GM19452 (cell line): ENCODE measurements around the gene ZNF385D.

Experiments
- ATAC-seq: cut with Tn5 transposase; IDR thresholded peaks from one replicate; pipeline ENCODE4 v1.9.1; 2021; ENCODE audit not compliant: unreplicated experiment

Gene ZNF385D

GRCh38 chr3:21750080-21750696 is 822 bp downstream of the ZNF385D start:
- no peak for ATAC-seq

- ATAC-seq = no peak
Observed at GRCh38 chr3:21747966-21748555, 2.9 kb downstream of the ZNF385D start.

- no peak for ATAC-seq
Observed at GRCh38 chr3:21747376-21747775, 3.6 kb downstream of the ZNF385D start.

DNA sequence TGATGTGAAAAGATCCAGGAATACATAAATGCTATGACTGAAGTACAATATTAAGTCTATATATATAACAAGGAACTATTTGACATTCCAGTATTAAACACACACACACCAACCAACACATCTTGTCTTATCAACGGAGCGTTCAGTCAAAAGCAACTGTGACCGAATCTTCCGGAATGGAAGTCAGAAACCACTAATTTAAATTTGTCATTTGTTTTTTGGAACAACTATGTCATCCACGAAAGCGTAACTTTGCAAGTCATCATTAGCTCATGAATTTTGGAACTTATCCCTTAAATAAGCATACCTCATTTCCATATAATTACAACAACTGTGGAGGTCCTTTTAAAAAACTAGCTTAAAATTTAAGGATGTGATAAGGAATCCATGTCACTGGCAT is 5.0 kb downstream of the ZNF385D start:
- no peak for ATAC-seq

GRCh38 chr3:21744793-21745192 is 6.2 kb downstream of the ZNF385D start:
- ATAC-seq = no peak

DNA sequence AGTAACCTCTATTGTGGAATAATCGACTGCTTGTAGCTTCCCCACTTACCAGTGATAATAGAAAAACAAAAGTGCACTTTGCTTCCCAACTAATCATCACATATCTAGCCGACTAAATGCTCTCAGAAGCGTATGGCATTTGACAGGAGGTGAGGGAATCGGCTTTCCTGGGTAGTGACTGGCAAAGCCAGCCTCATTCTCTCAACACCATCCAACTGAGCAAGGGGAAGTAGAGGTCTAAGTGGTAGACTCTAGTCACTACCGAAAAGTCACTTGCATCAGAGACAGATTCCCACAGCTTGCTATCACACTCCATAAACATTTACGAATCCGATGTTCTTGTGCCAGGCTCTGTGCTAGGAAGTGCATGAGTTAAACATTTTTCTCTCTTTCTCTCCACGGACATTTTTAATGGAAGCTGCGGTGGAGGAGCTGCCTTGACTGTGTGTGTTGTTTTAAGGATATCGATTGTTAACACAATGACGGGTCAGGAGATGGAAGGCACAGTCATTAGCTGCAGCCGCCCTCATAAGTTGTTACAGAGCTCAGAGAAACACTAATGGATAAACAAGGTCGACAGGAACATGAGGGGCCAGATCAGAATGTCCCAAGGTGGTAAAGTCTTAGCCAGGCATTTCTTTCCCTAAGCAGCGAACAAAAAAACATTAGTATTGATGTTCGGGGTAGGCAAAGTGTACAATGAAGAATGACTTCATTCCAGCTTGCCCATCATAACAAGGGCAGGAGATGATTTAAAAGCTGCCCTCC is 11.9 kb downstream of the ZNF385D start:
- ATAC-seq = no peak

- ATAC-seq = no peak
Observed at GRCh38 chr3:21738283-21738682, 12.7 kb downstream of the ZNF385D start.

DNA sequence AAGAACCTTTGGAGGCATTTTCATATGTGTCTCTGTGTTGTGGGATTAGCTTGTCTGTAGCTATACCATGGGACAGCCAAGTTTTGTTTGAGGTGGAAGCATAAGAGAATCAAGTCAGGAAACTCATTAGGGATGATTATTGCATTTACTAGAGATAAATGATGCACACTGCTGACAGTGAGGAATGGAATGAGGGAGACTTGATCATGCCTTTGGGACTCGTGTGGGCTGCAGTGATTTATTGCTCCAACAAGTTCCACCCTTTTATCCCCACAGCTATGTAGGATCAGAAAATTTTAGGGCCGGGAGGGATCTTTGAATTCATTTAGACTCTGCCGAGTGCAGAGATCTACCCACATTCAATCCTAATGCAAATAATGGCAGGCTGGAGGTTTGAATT is 16.3 kb downstream of the ZNF385D start:
- no peak for ATAC-seq

DNA sequence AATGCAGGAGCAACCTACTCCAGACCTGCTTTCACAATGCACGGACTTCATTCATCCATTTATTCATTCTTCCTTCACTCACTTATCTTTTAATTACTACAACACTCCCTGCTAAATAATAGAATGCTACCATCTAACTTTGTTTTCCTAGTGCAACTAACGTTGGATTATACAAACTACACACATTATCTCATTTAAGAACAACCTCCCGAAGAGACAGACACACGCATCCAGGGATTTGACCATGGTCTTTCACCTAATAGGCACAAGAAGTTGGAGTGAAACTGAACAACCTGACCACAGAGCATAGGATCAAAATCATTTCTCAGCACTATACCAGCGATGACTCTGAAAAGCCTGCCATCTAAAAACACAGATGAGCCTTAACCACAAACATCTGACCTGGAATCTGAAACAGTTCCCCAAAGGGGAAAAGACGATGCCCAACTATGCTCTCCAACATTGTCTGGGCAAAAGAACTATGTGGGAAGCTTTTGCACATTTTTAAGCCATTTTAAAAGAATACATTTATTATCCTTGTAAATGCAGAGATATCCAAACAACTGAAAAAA is 21.0 kb downstream of the ZNF385D start:
- no peak for ATAC-seq

- no peak for ATAC-seq
Observed at GRCh38 chr3:21729331-21729730, 21.7 kb downstream of the ZNF385D start.

- no peak for ATAC-seq
Observed at GRCh38 chr3:21722768-21723167, 28.2 kb downstream of the ZNF385D start.

GRCh38 chr3:21722301-21722700 is 28.7 kb downstream of the ZNF385D start:
- no peak for ATAC-seq

GRCh38 chr3:21718943-21719591 is 31.9 kb downstream of the ZNF385D start:
- no peak for ATAC-seq

DNA sequence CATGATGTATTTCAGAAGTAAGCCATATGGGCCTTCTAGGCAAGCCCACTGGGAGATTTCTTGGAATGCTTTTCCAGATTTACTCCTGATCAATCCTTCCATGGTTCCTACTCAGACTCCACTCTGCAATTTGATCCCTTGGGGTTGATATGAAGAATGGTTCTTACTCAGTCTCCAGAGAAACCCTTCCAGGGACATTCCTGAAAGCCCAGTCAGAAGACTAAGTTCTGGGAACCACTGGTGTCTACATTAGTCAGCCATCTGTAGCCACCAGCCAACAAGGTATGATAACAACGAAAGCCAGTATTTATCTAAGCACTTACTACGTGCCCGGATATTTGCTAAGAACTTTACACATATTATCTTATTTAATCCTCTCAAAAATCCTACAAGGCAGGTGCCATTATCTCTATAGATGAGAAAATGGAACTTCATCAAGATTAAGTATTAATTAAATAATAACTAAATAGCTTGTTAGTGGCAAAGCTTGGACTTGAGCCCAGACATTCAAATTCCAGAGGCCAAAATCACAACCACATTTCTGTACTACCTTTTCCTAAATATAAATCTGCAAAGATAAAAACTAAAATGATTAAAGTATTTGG is 32.7 kb downstream of the ZNF385D start:
- ATAC-seq = no peak

DNA sequence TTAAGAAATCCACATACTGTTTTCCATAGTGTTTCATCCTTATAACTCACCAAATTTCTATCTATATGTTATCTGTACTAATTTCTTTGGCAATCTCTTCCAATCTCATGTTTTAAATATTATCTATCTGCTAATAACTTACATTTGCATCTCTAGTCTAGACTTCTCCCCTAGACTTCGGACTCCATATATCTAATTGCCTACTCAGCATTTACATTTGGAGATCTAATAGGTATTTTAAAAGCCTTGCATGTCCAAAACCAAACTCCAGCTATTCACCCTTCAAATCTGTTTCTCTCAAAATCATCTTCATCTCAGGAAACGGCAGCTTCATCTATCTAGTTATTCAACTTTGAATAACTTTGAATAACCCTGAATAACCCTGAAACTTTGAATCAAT is 35.3 kb downstream of the ZNF385D start:
- no peak for ATAC-seq

- no peak for ATAC-seq
Observed at GRCh38 chr3:21705769-21706168, 45.2 kb downstream of the ZNF385D start.

DNA sequence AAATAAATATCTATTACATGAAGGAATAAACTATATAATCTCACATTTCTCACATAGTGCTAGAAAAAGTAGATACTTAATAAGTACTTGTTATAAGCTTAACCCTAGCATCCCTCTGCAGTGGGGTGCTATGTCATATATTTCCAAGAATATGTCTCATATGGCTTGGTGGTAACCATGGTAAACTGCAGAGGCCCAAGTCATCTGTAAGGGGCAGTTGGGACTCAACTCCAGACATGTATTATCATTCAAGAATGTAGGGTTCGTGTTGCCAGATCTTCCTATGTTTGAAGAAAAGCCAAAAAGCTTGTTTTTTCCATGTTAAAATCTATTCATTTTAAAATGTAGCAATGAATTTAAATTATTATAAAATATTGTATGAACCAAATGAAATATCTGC is 46.2 kb downstream of the ZNF385D start:
- no peak for ATAC-seq

DNA sequence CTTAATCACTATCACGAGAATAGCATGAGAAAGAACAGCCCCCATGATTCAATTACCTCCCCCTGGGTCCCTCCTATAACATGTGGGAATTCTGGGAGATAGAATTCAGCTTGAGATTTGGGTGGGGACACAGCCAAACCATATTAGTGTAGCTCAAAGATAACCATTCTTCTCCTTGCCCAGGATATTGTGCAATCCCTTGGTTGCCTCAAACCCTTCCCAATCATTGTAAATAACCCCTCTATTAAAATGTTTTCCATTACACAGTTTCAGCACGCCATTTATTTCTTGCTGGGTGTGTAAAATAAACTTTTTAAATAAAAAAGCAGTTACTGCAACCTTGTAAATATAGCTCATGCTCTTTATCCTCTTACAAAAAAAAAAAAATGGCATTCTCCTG is 47.7 kb downstream of the ZNF385D start:
- ATAC-seq = no peak

DNA sequence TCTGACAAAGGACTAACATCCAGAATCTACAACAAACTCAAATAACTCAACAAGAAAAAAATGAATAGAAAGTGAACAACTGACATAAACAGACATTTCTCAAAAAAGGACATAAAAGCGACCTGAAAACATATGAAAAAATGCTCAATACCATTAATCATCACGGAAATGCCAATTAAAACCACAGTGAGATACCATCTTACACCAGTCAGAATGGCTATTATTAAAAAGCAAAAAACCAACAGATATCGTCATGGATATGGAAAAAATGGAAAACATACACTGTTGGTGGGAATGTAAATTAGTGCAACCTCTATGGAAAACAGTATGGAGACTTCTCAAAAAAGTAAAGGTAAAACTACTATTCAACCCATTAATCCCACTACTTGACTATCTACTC is 53.3 kb downstream of the ZNF385D start:
- ATAC-seq = no peak

DNA sequence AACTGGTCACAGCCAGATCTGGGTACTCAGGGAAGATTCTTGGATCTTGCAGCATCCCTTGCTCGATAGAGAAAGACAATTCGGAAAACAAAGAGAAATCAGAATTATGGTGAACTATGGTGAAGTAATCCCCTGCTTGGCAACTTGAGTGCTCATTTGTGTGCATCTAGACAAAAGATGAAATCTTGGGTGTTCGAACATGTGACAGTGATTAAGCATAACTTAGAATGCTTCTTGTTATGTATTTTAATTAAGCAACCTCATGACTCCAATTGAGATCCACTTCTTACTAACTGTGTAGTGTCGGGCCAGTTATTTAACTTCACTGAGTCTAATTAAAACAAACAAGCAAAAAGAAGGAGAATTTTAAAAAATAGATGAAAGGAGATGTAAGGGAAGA is 56.5 kb downstream of the ZNF385D start:
- ATAC-seq = no peak

DNA sequence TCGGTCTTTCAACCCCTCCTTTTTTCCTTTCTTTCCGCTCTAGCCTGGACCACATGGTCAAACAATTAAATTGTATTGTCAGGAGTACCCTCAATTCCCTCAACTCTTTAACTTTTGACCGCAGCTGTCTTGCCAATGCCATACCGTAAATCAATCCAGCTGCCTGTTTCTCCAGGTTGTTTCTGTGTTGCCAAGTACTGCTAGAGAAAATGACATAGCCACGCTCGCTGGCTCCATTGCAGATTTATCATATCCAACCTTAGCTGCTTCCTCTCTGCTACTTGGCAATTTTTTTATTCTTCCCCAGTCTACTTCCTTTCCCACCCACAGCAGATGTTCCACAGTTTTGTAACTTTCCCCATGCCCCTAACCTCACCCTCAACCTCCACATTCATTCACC is 60.0 kb downstream of the ZNF385D start:
- ATAC-seq = no peak
